Endothelial cell of umbilical vein (primary cell): Measurements from ENCODE around the gene RAB25. TPM values are rescaled to one million over a fixed set of nuclear protein-coding genes. Genes with fewer than 3 reads are reported as not detected.

Experiments
- BruUV-seq: library from RNA; stranded (reverse); fragments of 400-500 nt; replicated peaks from 2 replicates; lab custom pipeline; 2021; lab: Mats Ljungman, UMichigan
- CTCF ChIA-PET: fragments of 300-600, 350-600 bp; sonication (Branson Sonifier 250); formaldehyde crosslinking; loops from one replicate; lab custom pipeline; 2021; ENCODE audit warnings: antibody characterized with exemption, inconsistent platforms; lab: Charles Lee
- POLR2A ChIA-PET: fragments of 300-600, 350-600 bp; sonication (Branson Sonifier 250); formaldehyde crosslinking; loops from one replicate; lab custom pipeline; 2021; ENCODE audit warnings: antibody characterized with exemption, inconsistent platforms; lab: Charles Lee
- DNase-seq: peaks from one replicate; pipeline ENCODE4 v3.0.0-alpha.2; 2011; ENCODE audit warnings: low read depth, low spot score
- FAIRE-seq: peaks from 2 replicates; lab custom pipeline; 2011; peaks lifted over from hg19 to GRCh38; lab: Jason Lieb, UNC
- H2AFZ ChIP-seq: 2 replicates; pipeline ENCODE4 v1.6.0; 2012; ENCODE audit warnings: low read depth, low read length, control low read depth, inconsistent platforms
- H3K27ac ChIP-seq: 2 replicates; pipeline ENCODE4 v1.5.1; 2011; ENCODE audit warnings: low read depth, mild to moderate bottlenecking, control low read depth, low read length, moderate library complexity; ENCODE audit not compliant: insufficient read depth
- H3K27me3 ChIP-seq, 2 experiments: 2 replicates each; pipeline versions ENCODE4 v1.6.0 to v1.6.1; 2011; ENCODE audit warnings: low read length in 2 of 2, mixed read lengths in 1 of 2; ENCODE audit not compliant: control insufficient read depth in 2 of 2, insufficient read depth in 2 of 2
- H3K36me3 ChIP-seq, 2 experiments: 2 replicates in 1 of 2; 3 replicates in 1 of 2; pipeline ENCODE4 v1.5.1; 2011; ENCODE audit warnings: low read length in 2 of 2, mild to moderate bottlenecking in 1 of 2, moderate library complexity in 1 of 2; ENCODE audit not compliant: control insufficient read depth in 2 of 2, insufficient read depth in 2 of 2; ENCODE audit errors: extremely low read depth in 1 of 2
- H3K4me1 ChIP-seq: 3 replicates; pipeline ENCODE4 v1.5.1; 2011; ENCODE audit warnings: mild to moderate bottlenecking, low read length; ENCODE audit not compliant: control insufficient read depth, insufficient read depth; ENCODE audit errors: extremely low read depth
- H3K4me2 ChIP-seq: 2 replicates; pipeline ENCODE4 v1.6.1; 2011; ENCODE audit warnings: low read length, control low read depth, mixed read lengths; ENCODE audit not compliant: insufficient read depth
- H3K4me3 ChIP-seq, 3 experiments: fragments of 200-600 bp in 1 of 3; sonication (generic), shearing (Covaris generic) in 1 of 3; replicated peaks in 1 of 3; 2 replicates each; pipeline ENCODE4 v1.5.1; 2011 to 2016; ENCODE audit warnings: control low read depth in 3 of 3, low read length in 3 of 3, mild to moderate bottlenecking in 2 of 3, inconsistent platforms in 1 of 3, low read depth in 1 of 3, moderate library complexity in 1 of 3; ENCODE audit not compliant: insufficient read depth in 1 of 3
- H3K79me2 ChIP-seq: 2 replicates; pipeline ENCODE4 v1.6.0; 2012; ENCODE audit warnings: low read length, inconsistent platforms; ENCODE audit not compliant: control insufficient read depth, insufficient read depth
- H3K9ac ChIP-seq: replicated peaks from 2 replicates; pipeline ENCODE3; 2011; ENCODE audit warnings: low read length, control low read depth; ENCODE audit not compliant: insufficient read depth; ENCODE audit errors: extremely low read depth
- H3K9me1 ChIP-seq: replicated peaks from 3 replicates; pipeline ENCODE4 v1.6.0; 2011; ENCODE audit warnings: mild to moderate bottlenecking, low read length; ENCODE audit not compliant: control insufficient read depth, insufficient read depth; ENCODE audit errors: extremely low read depth
- H3K9me3 ChIP-seq: replicated peaks from 2 replicates; pipeline ENCODE4 v1.5.1; 2012; ENCODE audit warnings: low read length, inconsistent platforms; ENCODE audit not compliant: control insufficient read depth, insufficient read depth
- H4K20me1 ChIP-seq: replicated peaks from 2 replicates; pipeline ENCODE3; 2011; ENCODE audit warnings: mild to moderate bottlenecking, low read length; ENCODE audit not compliant: control insufficient read depth, insufficient read depth; ENCODE audit errors: extremely low read depth
- EZH2 ChIP-seq: IDR thresholded peaks from 2 replicates; pipeline ENCODE4 v1.6.1; 2012; ENCODE audit warnings: borderline replicate concordance, low read depth, mild to moderate bottlenecking, moderate library complexity, low read length, inconsistent platforms; ENCODE audit not compliant: severe bottlenecking
- FOS ChIP-seq: IDR thresholded peaks from 2 replicates; pipeline ENCODE4 v1.6.1; 2011; ENCODE audit warnings: mild to moderate bottlenecking, low read length, moderate library complexity, borderline replicate concordance; ENCODE audit not compliant: insufficient read depth
- GATA2 ChIP-seq: IDR thresholded peaks from 2 replicates; pipeline ENCODE4 v1.7.0; 2011; ENCODE audit warnings: low read depth, mild to moderate bottlenecking, moderate library complexity, mixed read lengths, low read length; ENCODE audit not compliant: insufficient read length, insufficient read depth
- JUN ChIP-seq: IDR thresholded peaks from 2 replicates; pipeline ENCODE4 v1.6.1; 2011; ENCODE audit warnings: borderline replicate concordance, low read depth; ENCODE audit not compliant: insufficient read length, insufficient read depth
- MYC ChIP-seq: IDR thresholded peaks from one replicate; pipeline ENCODE4 v1.6.1; 2011; ENCODE audit warnings: mild to moderate bottlenecking, low read depth, low read length
- POLR2A ChIP-seq: IDR thresholded peaks from 2 replicates; pipeline ENCODE4 v1.6.1; 2012; ENCODE audit warnings: low read depth, mild to moderate bottlenecking, control low read depth, low read length
- POLR2AphosphoS5 ChIP-seq: IDR thresholded peaks from 2 replicates; pipeline ENCODE4 v1.6.1; 2012; ENCODE audit warnings: low read depth, mild to moderate bottlenecking, control low read depth, low read length, moderate library complexity; ENCODE audit not compliant: insufficient read depth
- dilution Hi-C: fragments of 300-500 bp; cut with MboI; formaldehyde crosslinking; loops from one replicate; pipeline ENCODE4 v1.15.0; 2019; ENCODE audit warnings: low sequenced_read_pairs; ENCODE audit not compliant: extremely low pct_ligation_motif_present
- intact Hi-C: fragments of 100-400 bp; cut with micrococcal nuclease; formaldehyde crosslinking; loops from one replicate; pipeline ENCODE4 v1.10.0; 2022
- polyA plus RNA-seq, 4 experiments: library from polyadenylated mRNA; depleted of rRNA in 3 of 4; stranded (reverse) in 3 of 4; unstranded in 1 of 4; fragments of >200 nt; gene quantifications; 2 replicates each; pipeline versions ENCODE4 v1.2.1 to v1.2.3, GENCODE V29; 2011 to 2012; ENCODE audit warnings: missing spikeins in 1 of 4
- total RNA-seq: library from RNA; stranded (reverse); gene quantifications from 2 replicates; pipeline ENCODE4 v1.2.3, GENCODE V29; 2021
- TF ChIP-seq, protein P1 (sequence below): IDR thresholded peaks from 2 replicates; pipeline ENCODE4 v1.6.1; 2011; ENCODE audit not compliant: insufficient read depth, insufficient read length
- TF ChIP-seq, protein P2 (sequence below), 2 donors: IDR thresholded peaks; 1 replicate in 1 of 2; 2 replicates in 1 of 2; pipeline ENCODE4 v1.5.1; 2011; ENCODE audit warnings: low read length in 2 of 2, mild to moderate bottlenecking in 2 of 2, moderate library complexity in 2 of 2, control low read depth in 1 of 2, inconsistent platforms in 1 of 2, low read depth in 1 of 2; ENCODE audit not compliant: insufficient read depth in 1 of 2; ENCODE audit errors: extremely low read depth in 1 of 2

The RAB25 gene
- total and polyA plus RNA-seq, 2 donors (not counting 3 experiments of a cell fraction or from before 2014, with no cell fraction given) = not detected

GRCh38 chr1:156080241-156080862, 19.4 kb downstream of the RAB25 start:
- intact Hi-C loops (loop anchor here (10.0 kb wide), 1 partner anchor 254 kb away; the partner anchor contains the start of genes CCT3 and TSACC), dilution Hi-C loops (no loop called here)
- ChIA-PET POLR2A (no interaction called here), CTCF (interaction anchor here (2.5 kb wide), 1 partner anchor 14 kb away, joined by 9 read pairs; no protein-coding TSS in a partner anchor)
- H3K79me2 ChIP-seq = peaks cover 46% of the 10 kb centered on the region
- FAIRE-seq (no peak), DNase-seq (no peak)
- H3K9me1 ChIP-seq = no peaks in the 10 kb centered on the region
- no TSS peak for BruUV-seq
- no peak overlapping the region for H2AFZ ChIP-seq
- no peaks in the 10 kb centered on the region for H3K27me3 ChIP-seq
- peak overlapping the region; percentile 76 for H3K4me2 ChIP-seq
- H3K36me3 ChIP-seq = peaks cover 8 to 24% of the 10 kb centered on the region in 2 experiments
- peak overlapping the region; percentile 70 for H3K9ac ChIP-seq
- peaks cover 18% of the 10 kb centered on the region for H3K4me1 ChIP-seq
- no peaks in the 10 kb centered on the region for H4K20me1 ChIP-seq
- no peak overlapping the region for H3K27ac ChIP-seq
- peak overlapping the region; percentile 88 to 97 (median 91) for H3K4me3 ChIP-seq
- no peaks in the 10 kb centered on the region for H3K9me3 ChIP-seq
- no peak for TF ChIP-seq POLR2AphosphoS5
- no peak for TF ChIP-seq POLR2A
- TF ChIP-seq GATA2 = no peak
- no peak for TF ChIP-seq JUN

GRCh38 chr1:156080863-156081179, 19.9 kb downstream of the RAB25 start:
- Histone ChIP-seq H3K4me1 (peaks cover 18% of the 10 kb centered on the region), H3K9me1 (no peaks in the 10 kb centered on the region), H3K79me2 (peaks cover 46% of the 10 kb centered on the region), H3K4me2 (peak overlapping the region; percentile 76), H4K20me1 (no peaks in the 10 kb centered on the region), H3K9me3 (no peaks in the 10 kb centered on the region), H3K27me3 (no peaks in the 10 kb centered on the region), H3K27ac (no peak overlapping the region), H3K4me3 (peak overlapping the region; percentile 88 to 97 (median 91)), H2AFZ (no peak overlapping the region), H3K9ac (peak overlapping the region; percentile 70), H3K36me3 (peaks cover 8 to 20% of the 10 kb centered on the region in 2 experiments)
- POLR2A ChIA-PET = no interaction called here
- dilution Hi-C loops (no loop called here), intact Hi-C loops (loop anchor here (10.0 kb wide), 1 partner anchor 254 kb away; the partner anchor contains the start of genes CCT3 and TSACC)
- TF ChIP-seq, protein P1, sequence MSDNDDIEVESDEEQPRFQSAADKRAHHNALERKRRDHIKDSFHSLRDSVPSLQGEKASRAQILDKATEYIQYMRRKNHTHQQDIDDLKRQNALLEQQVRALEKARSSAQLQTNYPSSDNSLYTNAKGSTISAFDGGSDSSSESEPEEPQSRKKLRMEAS = no peak
- TF ChIP-seq POLR2A (no peak), GATA2 (no peak), FOS (no peak), JUN (no peak), POLR2AphosphoS5 (no peak), MYC (no peak), EZH2 (no peak)
- TF ChIP-seq, protein P2, sequence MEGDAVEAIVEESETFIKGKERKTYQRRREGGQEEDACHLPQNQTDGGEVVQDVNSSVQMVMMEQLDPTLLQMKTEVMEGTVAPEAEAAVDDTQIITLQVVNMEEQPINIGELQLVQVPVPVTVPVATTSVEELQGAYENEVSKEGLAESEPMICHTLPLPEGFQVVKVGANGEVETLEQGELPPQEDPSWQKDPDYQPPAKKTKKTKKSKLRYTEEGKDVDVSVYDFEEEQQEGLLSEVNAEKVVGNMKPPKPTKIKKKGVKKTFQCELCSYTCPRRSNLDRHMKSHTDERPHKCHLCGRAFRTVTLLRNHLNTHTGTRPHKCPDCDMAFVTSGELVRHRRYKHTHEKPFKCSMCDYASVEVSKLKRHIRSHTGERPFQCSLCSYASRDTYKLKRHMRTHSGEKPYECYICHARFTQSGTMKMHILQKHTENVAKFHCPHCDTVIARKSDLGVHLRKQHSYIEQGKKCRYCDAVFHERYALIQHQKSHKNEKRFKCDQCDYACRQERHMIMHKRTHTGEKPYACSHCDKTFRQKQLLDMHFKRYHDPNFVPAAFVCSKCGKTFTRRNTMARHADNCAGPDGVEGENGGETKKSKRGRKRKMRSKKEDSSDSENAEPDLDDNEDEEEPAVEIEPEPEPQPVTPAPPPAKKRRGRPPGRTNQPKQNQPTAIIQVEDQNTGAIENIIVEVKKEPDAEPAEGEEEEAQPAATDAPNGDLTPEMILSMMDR (IDR thresholded peaks at IDR 0.05; ENCODE audit: extremely low read depth in 1 of 2, insufficient read depth in 1 of 2, low read depth in 1 of 2, low read length in 2 of 2) = no peak
- CTCF ChIA-PET = interaction anchor here (2.5 to 2.7 kb wide), 2 partner anchors 14 to 49 kb away, joined by 9 to 11 read pairs; no protein-coding TSS in a partner anchor
- DNase-seq = no peak
- peak; percentile 42 for FAIRE-seq
- BruUV-seq = no TSS peak
